HFFc6 (cell line): ENCODE data around the gene DAD1. TPM values are rescaled to one million over a fixed set of nuclear protein-coding genes. Genes with fewer than 3 reads are reported as not detected.
"Not testable (repeated sequence)": the region's sequence is repeated elsewhere in the genome, so short reads cannot be mapped to it uniquely, and the experiment has no call there.

Source experiments
- DNase-seq: peaks from one replicate; pipeline ENCODE4 v3.0.0-alpha.2; 2018
- H3K27ac Mint-ChIP-seq: 2 replicates; pipeline ENCODE4 v1.8.0; 2020; ENCODE audit warnings: mild to moderate bottlenecking, mixed read lengths
- H3K27me3 Mint-ChIP-seq: 2 replicates; pipeline ENCODE4 v1.8.0; 2021; ENCODE audit warnings: mild to moderate bottlenecking, moderate library complexity, mixed read lengths; ENCODE audit not compliant: insufficient read depth
- H3K36me3 Mint-ChIP-seq: 2 replicates; pipeline ENCODE4 v1.8.0; 2021; ENCODE audit warnings: low read depth, mixed read lengths
- H3K4me1 Mint-ChIP-seq: 2 replicates; pipeline ENCODE4 v1.8.0; 2020; ENCODE audit warnings: low read depth, mixed read lengths
- H3K4me3 Mint-ChIP-seq: 2 replicates; pipeline ENCODE4 v1.8.0; 2020; ENCODE audit warnings: mild to moderate bottlenecking, moderate library complexity, mixed read lengths
- H3K9me3 Mint-ChIP-seq: 2 replicates; pipeline ENCODE4 v1.8.0; 2020; ENCODE audit warnings: mild to moderate bottlenecking, mixed read lengths
- CTCF ChIP-seq: fragments of 200-600 bp; sonication (generic); IDR thresholded peaks from 2 replicates; pipeline ENCODE4 v1.5.0; 2021; ENCODE audit warnings: antibody characterized with exemption, mild to moderate bottlenecking
- long read RNA-seq: library from polyadenylated mRNA; unstranded; transcript quantifications from one replicate; pipeline ENCODE4 v2.0.0, GENCODE V29; 2019
- total RNA-seq, 6 experiments: library from RNA; stranded (reverse); fragmentation: NEBNext Ultra II Directional; extraction: Animal tissue kit (Norgen Biotek cat#: 25700); gene quantifications; 2 replicates in 1 of 6; 3 replicates in 5 of 6; pipeline ENCODE4 v1.2.3, GENCODE V29; 2021

The DAD1 gene
- 100 to 1,000 TPM; 292 to 311 (median 302) TPM for total RNA-seq
- long read RNA-seq, transcript DAD1-201 (3 exons, 731 nt) = major isoform, 290 of 311 reads
- long read RNA-seq, partial matches to known transcripts = 10 of 311 reads
- long read RNA-seq, other reads (novel, unspliced or antisense) = 10 of 311 reads

GRCh38 chr14:22589096-22589839 lies at the start of gene DAD1:
Gene DAD1, minus strand, starts transcription at chr14:22589224. Its CDS starts 67 bp downstream, at chr14:22589157.
- Mint-ChIP-seq H3K36me3 (peaks cover 30% of the 10 kb centered on the region), H3K4me1 (peaks cover 45% of the 10 kb centered on the region)
- DNase-seq = peak; percentile 100

GRCh38 chr14:22635980-22636379 lies 47.0 kb upstream of the DAD1 start:
- H3K4me3 Mint-ChIP-seq, H3K36me3 Mint-ChIP-seq, DNase-seq, H3K9me3 Mint-ChIP-seq, H3K27ac Mint-ChIP-seq, H3K4me1 Mint-ChIP-seq: not testable (repeated sequence)
- peaks cover 23% of the 10 kb centered on the region for H3K27me3 Mint-ChIP-seq

More at GRCh38 chr14:22589096-22589839, at the start of gene DAD1:
- Mint-ChIP-seq H3K9me3 (no peaks in the 10 kb centered on the region), H3K27me3 (no peaks in the 10 kb centered on the region; the same call in 1 of the 2 replicates), H3K27ac (peak within 1 kb of the TSS; percentile 100), H3K4me3 (peak within 1 kb of the TSS; percentile 96)
- no peak for TF ChIP-seq CTCF

- Mint-ChIP-seq H3K27me3 (peaks cover 33% of the 10 kb centered on the region), H3K9me3 (peaks cover 6% of the 10 kb centered on the region; the same call in 1 of the 2 replicates), H3K27ac (no peak overlapping the region), H3K36me3 (peaks cover 7% of the 10 kb centered on the region), H3K4me1 (no peaks in the 10 kb centered on the region), H3K4me3 (no peak overlapping the region)
- no peak for DNase-seq
- no peak for TF ChIP-seq CTCF
Observed at GRCh38 chr14:22634233-22634900, 45.3 kb upstream of the DAD1 start.

- no peak for DNase-seq
- TF ChIP-seq CTCF = no peak
- Mint-ChIP-seq H3K9me3 (peaks cover 6% of the 10 kb centered on the region; the same call in 1 of the 2 replicates), H3K36me3 (peaks cover 7% of the 10 kb centered on the region), H3K27ac (no peak overlapping the region), H3K4me1 (no peaks in the 10 kb centered on the region), H3K4me3 (no peak overlapping the region), H3K27me3 (peaks cover 35% of the 10 kb centered on the region)
Observed at GRCh38 chr14:22630486-22630885, 41.5 kb upstream of the DAD1 start.

GRCh38 chr14:22630066-22630465 lies 41.0 kb upstream of the DAD1 start:
- Mint-ChIP-seq H3K36me3 (peaks cover 7% of the 10 kb centered on the region), H3K4me3 (no peak overlapping the region), H3K9me3 (peaks cover 6% of the 10 kb centered on the region; the same call in 1 of the 2 replicates), H3K27ac (no peak overlapping the region), H3K4me1 (no peaks in the 10 kb centered on the region), H3K27me3 (peaks cover 35% of the 10 kb centered on the region)
- TF ChIP-seq CTCF = no peak
- DNase-seq = no peak
